Measurements from ENCODE around the gene XRCC4.
"Not testable (repeated sequence)": the region's sequence is repeated elsewhere in the genome, so short reads cannot be mapped to it uniquely, and the experiment has no call there.

The XRCC4 gene

DNA sequence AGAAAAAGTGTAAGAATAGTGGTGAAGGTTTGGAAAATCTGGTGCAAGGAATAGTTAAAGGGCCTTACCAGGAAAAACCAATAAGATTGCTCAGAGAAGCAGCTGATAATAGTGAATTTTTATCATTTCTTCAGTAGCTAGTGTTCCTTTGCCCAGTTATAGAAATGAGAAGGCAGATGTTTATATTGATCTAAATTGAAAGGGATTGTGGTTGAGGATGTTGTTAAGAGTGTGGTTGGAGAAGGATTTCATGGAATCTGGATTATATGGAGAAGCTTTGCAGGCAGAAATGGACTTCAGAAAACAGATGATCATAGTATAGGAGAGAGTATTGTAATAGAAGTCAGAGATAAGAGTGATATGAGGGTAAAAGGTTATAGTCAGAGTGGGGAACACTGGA, 102.6 kb downstream of the XRCC4 start:
- peak; percentile 32 for DNase-seq (ENCODE audit: low spot score)

DNA sequence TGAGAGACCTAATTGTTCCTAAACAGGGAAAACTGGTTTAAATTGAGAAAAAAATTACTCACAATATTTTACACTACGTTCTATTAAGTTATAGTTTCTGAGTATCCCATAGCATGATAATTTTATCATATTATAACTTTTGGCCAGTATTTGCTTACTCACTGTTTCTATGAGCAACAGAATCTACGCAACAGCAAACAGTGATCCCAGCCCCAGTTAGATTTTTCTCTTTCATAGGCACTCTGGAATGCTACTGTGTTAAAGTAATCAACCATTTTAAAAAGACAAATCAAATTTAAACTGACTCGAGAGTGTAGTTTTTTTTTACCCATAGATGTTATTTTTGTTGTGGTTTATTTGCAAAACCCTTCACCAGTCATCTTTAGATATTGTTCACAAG, 107.2 kb downstream of the XRCC4 start:
- no peak for DNase-seq (ENCODE audit: low spot score)

DNA sequence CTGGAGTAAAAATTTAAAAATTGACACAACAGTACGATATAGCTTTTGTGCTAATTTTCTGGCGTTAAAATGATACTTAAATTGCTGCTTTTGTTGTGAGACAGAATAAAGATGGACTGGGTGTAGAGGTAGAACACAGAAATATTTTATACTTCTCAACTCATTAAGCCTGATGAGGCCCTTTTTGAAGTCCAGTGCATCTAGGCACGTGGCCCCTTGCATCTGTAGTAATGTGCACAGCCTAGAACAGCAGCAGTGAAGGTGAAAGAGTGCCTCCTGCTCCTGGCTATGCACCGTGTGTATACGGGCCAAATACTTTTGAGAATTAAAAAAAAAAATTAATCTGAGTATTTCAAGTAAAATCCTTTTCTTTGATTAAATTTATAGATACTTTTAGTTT, 115.6 kb downstream of the XRCC4 start:
- no peak for DNase-seq (ENCODE audit: low spot score)

DNA sequence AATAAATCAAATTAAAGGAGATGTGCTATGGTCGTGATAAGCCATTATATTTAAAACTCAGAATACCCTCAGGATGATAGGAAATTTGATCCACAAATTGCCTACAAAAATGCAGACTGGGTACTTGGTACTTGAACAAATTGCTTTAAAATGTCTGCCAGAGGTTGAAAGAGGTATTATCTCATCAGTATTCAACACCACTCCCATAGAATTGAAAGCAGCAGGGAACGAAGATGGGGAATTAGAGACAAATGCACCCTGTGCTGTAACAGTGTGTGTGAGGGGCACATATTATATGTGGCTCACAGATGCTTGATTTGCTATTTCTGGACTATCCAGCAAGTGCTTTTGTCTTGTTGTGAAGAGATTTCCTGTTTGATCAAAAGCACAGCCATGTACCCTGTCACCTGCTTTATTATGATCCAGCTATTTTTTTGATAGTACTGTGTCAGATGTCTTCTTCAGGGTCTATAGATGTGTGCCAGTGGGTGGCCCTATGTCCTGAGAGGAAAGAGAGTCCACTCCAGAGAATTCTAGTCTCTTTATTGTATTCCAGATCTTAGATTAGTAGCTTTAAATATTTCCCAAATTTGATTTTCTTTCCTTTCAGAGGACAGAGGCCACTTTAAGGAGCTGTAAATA, 120.1 kb downstream of the XRCC4 start:
- no peak for DNase-seq (ENCODE audit: low spot score)

DNA sequence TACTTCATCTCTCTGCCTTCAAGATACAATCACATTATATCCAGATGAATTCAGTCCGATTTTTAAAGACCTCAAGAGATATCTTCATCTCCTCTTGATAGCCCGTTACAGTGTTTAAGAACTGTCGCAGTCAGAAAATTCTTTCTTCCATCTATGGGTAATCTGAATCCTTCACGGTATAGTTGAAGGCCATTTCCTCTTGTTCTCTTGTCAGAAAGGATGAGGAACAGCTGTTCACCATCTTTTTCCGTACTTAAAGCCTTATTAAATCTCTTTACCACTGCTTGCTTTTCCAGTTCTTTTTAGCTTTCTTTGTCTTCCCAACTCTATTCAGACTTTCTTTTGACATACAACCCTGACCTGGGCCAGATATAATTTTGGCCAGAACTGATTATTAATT, 121.8 kb downstream of the XRCC4 start:
- no peak for DNase-seq (ENCODE audit: low spot score)

DNA sequence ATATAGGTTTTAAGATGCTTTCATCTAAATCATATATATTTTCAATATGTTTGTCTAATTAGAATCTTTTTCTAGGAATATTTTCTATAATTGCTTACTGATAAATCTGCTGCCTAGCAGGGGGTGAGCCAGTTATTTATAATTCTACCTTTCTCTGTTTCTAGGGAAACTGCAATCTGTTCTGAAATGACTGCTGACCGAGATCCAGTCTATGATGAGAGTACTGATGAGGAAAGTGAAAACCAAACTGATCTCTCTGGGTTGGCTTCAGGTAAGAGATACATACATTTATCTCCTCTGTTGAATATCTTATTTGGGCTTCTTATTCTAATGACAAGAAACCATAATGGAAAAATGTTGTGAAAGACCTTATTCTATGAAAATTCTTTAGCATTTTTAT, 127.3 kb downstream of the XRCC4 start:
- DNase-seq (ENCODE audit: low spot score): no peak

DNA sequence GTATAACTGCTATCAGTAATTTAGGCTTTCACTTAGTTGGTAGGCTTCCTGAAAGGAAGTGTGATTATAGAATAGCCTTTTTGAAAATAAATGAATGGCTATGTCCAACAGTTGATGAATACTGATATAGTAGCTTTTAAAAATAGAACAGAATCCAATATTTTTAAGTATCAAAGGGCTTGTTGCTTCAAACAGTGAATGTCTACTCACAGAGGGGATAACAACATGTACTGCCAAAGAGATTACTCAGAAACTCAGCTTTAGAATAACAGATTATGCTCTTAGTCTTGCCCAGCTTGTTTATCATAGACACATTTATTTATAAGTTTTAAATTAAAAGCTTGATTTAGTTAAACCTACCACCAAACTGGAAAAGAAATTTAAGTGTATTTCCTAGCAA, 132.6 kb downstream of the XRCC4 start:
- DNase-seq (ENCODE audit: low spot score): no peak

DNA sequence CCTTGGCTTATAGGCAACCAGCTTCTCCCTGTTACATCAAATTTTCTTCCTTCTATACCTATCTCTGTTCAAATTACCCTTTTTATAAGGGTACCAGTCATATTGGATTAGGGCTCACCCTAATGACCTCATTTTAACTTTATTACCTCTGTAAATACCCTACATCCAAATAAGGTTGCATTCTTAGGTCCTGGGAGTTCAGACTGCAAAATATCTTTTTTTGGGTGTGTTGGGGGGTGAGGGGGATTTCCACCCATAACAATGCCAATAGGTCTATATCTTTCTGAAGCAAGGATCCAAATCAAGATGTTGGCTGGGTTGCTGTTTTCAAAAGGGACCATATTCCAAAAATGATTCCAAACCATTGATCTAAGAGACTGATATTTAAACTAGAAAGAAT, 141.7 kb downstream of the XRCC4 start:
- no peak for DNase-seq (ENCODE audit: low spot score)

DNA sequence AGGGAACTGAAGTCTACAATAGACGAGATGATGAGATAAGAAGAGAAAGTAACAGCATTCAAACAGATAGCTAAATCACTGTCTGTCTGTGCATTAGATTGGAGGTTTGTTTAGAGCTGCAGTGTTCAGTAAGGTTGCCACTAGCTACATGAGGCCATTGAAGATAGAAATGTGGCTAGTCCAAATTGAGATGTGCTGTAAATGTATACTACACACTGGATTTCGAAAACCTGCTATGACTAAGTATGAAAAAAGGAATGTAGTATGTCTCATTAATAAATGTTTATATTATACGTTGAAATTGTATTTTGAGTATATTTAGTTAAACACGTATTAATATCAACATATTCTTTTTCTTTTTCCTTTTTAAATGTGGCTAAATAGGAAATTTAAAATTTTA, 142.1 kb downstream of the XRCC4 start:
- no peak for DNase-seq (ENCODE audit: low spot score)

DNA sequence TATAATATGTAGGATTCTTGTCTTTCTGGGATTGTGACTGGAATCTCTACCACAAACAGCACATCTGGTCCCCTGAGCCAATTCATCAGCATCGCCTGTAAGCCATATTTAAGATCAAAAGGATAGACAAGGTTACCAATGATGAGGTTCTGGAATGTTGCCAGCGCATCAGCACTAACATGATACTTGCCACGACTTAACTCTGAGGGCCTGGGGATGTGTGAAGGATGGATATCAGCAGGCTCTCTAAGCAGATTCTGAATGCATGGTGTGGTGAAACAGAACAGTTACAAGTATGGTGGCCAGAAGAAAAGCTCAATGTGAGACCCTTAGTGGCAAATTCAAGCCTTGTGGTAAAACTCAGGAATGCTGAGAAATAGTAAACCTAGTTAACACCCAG, 143.0 kb downstream of the XRCC4 start:
- no peak for DNase-seq (ENCODE audit: low spot score)

DNA sequence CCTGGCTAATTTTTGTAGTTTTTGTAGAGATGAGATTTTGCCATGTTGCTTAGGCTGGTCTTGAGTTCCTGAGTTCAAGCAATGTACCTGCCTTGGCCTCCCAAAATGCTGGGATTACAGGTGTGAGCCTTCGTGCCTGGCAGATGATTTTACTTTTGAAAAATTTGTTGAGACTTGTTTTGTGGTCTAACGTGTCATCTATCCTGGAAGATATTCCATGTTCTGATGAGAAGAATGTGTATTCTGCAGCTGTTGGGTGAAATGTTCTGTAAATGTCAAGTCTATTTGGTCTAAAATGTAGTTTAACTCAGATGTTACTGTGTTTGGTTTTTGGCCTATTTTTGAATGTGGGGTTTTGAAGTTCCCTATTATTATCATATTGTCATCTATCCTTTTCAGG, 145.6 kb downstream of the XRCC4 start:
- no peak for DNase-seq (ENCODE audit: low spot score)

DNA sequence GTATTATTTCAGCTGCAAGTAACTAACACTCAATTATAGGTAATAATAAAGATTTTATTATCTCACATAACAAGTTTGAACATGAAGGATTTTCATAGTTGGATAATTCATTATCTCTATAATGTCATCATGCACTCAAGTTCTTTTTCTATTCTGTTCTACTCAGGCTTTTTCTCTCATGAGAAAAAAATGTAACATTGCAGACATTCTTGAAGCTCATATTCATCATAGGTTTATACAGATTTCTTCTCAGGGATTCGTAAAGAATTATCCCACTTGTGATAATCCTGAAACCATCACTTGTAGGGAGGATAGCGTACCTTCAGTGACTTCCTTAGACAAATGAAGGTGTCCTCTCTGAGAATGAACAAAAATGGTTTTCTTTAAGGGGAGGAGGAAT, 150.3 kb downstream of the XRCC4 start:
- DNase-seq (ENCODE audit: low spot score): peak; percentile 2

DNA sequence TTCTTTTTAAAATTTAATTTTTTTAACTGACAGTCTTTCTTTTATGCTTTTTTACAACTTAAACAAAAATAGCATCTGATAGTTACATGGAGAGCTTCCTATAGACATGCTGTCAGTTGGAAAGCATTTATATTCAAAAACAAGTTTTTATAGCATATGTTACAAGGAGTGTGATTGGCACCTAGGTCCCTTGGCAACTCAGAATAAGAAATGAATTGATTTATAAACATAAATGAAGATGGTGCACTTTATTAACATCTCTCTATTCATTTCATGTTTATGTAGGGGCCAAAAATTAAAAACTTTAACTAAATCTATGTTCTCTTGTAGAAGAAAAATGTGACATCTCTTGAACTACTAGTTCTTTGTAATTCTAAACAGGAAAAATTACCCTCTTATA, 153.2 kb downstream of the XRCC4 start:
- no peak for DNase-seq (ENCODE audit: low spot score)

DNA sequence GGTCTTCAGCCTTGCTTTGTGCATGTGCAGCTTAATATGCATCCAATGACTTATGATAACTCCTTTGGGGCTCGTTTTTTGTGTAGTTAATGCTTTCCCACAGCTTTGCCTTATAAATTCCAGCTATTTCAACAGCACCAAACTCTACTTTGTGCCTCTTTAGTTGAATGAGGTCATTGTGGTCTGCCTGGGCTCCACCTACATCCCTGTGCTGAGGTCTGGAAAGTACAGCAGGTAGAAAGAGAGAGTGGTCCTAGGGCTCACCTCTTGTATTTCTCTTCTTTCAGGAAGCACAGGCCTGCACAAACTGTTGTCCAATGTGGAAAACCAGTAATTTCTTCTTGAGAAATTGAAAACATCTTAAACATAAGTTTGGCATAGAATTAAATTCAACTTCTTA, 167.2 kb downstream of the XRCC4 start:
- no peak for DNase-seq (ENCODE audit: low spot score)

DNA sequence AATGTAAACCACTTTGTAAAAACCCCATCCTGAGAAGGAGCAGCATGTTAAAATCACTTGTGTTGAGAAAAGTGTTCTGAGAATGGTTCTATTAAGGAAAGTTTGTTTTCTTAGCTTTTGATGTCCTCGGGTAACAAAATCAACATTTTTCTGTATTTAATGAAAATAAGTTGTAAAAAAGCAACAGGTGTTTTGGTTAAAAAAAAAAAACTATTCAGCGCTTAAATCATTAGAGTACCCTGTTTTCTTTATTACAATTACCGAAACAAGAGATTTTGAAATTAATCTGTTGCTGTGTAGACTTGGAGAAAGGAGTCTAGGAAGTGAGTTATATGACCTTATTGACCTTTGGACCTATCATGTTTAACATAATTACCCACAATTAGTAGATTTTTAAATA, 167.7 kb downstream of the XRCC4 start:
- no peak for DNase-seq (ENCODE audit: low spot score)

DNA sequence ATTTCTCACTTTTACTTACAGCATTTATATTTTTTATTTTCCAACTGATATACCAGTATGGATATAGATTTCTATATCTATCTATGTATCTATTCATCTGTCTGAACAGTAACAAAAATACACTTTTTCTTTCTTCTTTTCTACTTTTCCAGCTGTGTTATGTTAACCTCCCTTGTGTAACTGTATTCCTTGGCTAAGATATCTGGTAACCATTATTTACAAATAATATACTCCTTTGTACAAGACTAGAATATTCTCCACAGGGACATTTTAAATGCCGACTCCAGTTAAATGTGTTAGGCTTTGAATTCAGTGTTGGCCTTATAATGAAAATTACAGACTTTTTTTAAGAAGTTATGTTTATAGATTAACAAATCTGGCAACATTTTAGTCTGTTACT, 168.7 kb downstream of the XRCC4 start:
- no peak for DNase-seq (ENCODE audit: low spot score)

DNA sequence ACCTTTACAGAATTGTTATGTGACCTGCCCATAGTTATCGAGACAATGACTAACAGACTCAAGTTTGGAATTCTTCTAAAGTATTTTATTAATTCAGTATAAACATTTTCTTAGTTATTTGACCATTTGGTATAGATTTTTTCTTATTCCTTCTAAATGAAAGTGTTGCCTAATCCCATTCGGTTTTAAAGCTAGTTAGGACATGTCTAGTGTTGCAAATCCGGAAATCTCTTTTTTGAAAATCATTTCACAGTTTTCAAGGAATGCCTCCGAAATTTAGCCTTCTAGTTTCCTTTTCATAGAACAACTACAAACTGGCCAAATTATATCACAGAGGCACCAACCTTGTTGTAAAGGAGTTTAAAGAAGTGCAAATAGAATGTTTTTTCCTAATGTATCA, 171.8 kb downstream of the XRCC4 start:
- no peak for DNase-seq (ENCODE audit: low spot score)

DNA sequence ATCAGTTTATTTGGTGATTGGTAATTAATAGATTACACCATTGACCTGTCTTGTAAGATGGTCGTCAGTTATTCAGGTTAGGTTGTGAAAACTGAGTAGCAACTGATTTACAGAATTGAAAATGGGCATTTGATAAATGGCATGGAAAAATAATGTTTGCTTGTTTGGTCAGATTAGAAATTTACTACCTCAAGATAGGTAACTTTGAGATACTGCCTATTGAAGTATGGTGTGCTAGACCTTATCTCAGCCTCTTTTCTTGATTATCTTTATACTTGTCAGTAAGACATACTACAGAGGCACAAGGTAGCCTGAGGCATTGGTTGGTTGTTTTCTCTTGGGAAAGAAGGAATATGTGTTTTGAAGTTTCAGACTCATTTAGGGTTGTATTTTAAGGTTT, 174.5 kb downstream of the XRCC4 start:
- no peak for DNase-seq (ENCODE audit: low spot score)

DNA sequence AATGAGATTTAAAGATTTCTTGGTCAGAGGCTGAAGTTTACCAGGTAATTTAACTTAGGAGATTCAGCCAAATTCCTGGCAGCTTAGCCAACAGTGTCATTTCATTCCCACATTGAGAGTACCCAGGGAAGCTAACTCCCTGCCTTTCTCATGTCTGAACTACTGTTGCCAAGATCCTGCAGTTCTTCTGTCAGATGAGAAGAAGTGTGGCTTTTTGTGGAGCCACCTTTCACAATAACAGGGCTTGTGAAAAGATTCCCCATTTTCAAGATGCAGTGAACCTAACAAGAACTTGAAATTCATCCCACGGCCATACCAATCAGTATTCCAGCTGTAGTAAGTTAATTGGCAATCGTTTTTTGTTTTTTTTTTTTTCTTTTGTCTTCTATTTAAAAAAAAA, 176.4 kb downstream of the XRCC4 start:
- DNase-seq (ENCODE audit: low spot score): no peak

DNA sequence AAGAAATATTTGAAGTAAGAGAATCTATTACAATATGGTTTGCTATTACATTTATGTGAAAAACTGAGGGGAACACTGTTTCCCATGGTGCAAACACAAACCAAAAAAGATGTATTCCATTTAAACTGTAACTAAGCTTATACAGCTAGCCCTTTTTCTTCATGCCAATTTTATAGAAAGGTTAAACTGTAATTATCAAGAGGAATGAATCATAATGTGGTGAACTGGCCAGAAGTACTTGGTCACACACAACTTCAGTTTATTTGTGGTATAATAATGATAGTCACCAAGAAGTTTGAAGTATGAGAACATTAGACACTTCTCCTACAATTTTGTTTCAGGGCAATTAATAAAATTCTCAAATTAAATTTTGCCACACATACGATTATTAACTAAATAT, 177.9 kb downstream of the XRCC4 start:
- DNase-seq (ENCODE audit: low spot score): peak; percentile 27

DNA sequence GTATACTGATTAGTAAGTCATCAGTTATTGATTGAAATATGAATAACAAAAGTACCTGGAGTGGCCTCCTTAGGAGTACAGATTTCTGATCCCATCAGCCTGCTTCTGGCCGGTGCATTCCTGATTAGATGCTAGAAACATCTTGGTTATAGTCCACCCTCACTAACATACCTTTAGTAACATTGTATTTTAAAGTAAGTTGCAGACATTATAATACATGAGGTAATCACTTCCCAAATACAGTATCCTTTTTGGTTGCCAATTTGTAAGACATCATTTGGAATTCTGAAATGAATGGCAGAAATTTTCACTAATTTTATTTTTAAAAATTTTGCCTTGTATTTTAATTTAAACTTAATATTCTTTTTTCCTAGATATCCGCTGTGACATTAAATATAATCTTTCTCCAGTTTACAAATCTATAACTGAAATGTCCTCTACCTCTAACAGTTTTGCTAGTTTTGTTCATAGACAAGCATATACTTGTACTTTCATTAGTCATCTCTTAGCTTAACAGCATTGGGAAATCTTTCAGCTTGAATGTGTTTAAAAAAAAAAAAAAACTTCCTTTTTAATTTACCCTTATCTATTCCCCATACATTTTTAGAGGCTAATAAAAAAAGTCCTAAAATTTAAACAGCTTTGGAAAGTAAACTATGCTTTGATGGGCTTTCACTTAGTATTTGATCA, 178.9 kb downstream of the XRCC4 start:
- DNase-seq (ENCODE audit: low spot score): no peak

DNA sequence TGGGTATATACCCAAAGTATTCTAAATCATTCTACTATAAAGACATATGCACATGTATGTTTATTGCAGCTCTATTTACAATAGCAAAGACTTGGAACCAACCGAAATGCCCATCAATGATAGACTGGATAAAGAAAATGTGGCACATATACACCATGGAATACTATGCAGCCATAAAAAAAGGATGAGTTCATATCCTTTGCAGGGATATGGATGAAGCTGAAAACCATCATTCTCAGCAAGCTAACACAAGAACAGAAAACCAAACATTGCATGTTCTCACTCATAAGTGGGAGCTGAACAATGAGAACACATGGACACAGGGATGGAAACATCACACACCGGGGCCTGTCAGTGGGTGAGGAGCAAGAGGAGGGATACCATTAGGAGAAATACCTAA, 180.3 kb downstream of the XRCC4 start:
- DNase-seq (ENCODE audit: low spot score): not testable (repeated sequence)

DNA sequence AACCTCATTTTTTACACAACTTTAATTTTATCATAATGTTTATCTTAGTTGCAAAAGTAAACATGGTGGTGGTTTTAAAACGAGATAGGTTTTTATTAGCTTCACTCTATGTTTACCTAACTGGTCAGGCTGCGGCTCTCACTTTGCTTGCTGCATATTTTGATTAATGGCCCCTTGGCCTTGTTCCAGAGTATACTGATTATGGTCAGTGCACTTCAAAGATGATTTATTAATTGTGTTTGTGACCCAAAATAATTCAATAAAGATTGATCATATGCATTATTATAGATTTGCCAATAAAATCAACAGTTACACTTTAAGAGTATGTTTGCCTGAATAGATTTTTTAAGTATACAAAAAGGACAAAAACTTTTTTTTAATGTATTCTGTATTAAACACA, 188.0 kb downstream of the XRCC4 start:
- no peak for DNase-seq (ENCODE audit: low spot score)

DNA sequence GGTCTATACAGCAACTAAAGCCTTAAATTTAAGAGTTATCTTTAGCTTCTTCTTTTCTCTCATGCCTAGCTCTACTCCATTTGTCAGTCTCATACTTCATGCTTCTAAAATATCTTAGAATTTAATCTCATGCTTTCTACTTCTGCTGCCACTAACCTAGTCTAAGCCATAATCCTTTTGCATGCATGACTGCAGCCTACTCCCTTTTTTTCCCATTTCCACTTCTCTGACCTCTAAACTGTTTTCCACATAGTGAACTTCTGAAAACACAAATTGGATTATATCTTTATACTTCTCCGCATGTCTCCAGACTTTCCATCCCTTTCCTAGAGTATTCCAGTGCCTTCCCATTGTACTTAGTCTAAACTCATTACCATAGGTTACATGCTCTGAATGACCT, 193.0 kb downstream of the XRCC4 start:
- DNase-seq (ENCODE audit: low spot score): no peak
